Activated CD4-positive, alpha-beta T cell treated with anti-CD3 and anti-CD28 coated beads, Interleukin-2, amount 50 U/mL, for 1 hour (primary cell): ENCODE results near the gene IGSF9B.

ENCODE experiments used
- DNase-seq: peaks from one replicate; pipeline ENCODE4 v3.0.0-alpha.2; 2020

IGSF9B gene

GRCh38 chr11:133917921-133918607 lies 38.7 kb downstream of the IGSF9B start:
- DNase-seq, result no peak

- DNase-seq, result no peak
Measured at GRCh38 chr11:133916784-133917440, 39.9 kb downstream of the IGSF9B start.

GRCh38 chr11:133913761-133914160 lies 43.0 kb downstream of the IGSF9B start:
- no peak for DNase-seq

GRCh38 chr11:133911171-133911570 lies 45.6 kb downstream of the IGSF9B start:
- no peak for DNase-seq

GRCh38 chr11:133910101-133910500 lies 46.7 kb downstream of the IGSF9B start:
- no peak for DNase-seq

GRCh38 chr11:133908827-133909226 lies 47.9 kb downstream of the IGSF9B start:
- DNase-seq, result no peak

- no peak for DNase-seq
Measured at GRCh38 chr11:133907841-133908241, 48.9 kb downstream of the IGSF9B start.

- DNase-seq, result no peak
Measured at GRCh38 chr11:133907216-133907615, 49.6 kb downstream of the IGSF9B start.

GRCh38 chr11:133906746-133907145 lies 50.0 kb downstream of the IGSF9B start:
- DNase-seq, result no peak

GRCh38 chr11:133906241-133906640 lies 50.5 kb downstream of the IGSF9B start:
- no peak for DNase-seq

- no peak for DNase-seq
Measured at GRCh38 chr11:133905677-133906156, 51.1 kb downstream of the IGSF9B start.

GRCh38 chr11:133904818-133905515 lies 51.8 kb downstream of the IGSF9B start:
- no peak for DNase-seq

- DNase-seq, result no peak
Measured at GRCh38 chr11:133903875-133904817, 52.6 kb downstream of the IGSF9B start.

GRCh38 chr11:133903056-133903455 lies 53.7 kb downstream of the IGSF9B start:
- no peak for DNase-seq

- DNase-seq, result no peak
Measured at GRCh38 chr11:133902506-133902905, 54.3 kb downstream of the IGSF9B start.

GRCh38 chr11:133901999-133902398 lies 54.8 kb downstream of the IGSF9B start:
- DNase-seq, result no peak

- DNase-seq, result no peak
Measured at GRCh38 chr11:133901316-133901715, 55.5 kb downstream of the IGSF9B start.

GRCh38 chr11:133900176-133901105 lies 56.3 kb downstream of the IGSF9B start:
- no peak for DNase-seq

GRCh38 chr11:133898770-133899115 lies 58.0 kb downstream of the IGSF9B start:
- DNase-seq, result no peak

GRCh38 chr11:133898031-133898769 lies 58.6 kb downstream of the IGSF9B start:
- no peak for DNase-seq

- no peak for DNase-seq
Measured at GRCh38 chr11:133897331-133897650, 59.5 kb downstream of the IGSF9B start.
